ENCODE data around the gene PALB2. TPM values are rescaled to one million over a fixed set of nuclear protein-coding genes. Genes with fewer than 3 reads are reported as not detected.

PALB2 gene
- total RNA-seq, 1 experiment from 2014 or later: 40.3 TPM

GRCh38 chr16:23571895-23572294 is 69.2 kb downstream of the PALB2 start:
- no peaks in the 10 kb centered on the region for H3K79me2 ChIP-seq (ENCODE audit: insufficient read depth, low read length)
- H3K14ac ChIP-seq (ENCODE audit: insufficient read depth, low read length): no peak overlapping the region
- DNase-seq: no peak
- H3K9me3 ChIP-seq (ENCODE audit: control insufficient read depth, low read depth, low read length): no peaks in the 10 kb centered on the region
- H3K9ac ChIP-seq (ENCODE audit: extremely low read depth, insufficient read length, low read length): no peak overlapping the region
- no peak overlapping the region for H3K56ac ChIP-seq (ENCODE audit: insufficient read length, low read depth, low read length)
- no peak overlapping the region for H3K23ac ChIP-seq (ENCODE audit: insufficient read length, low read depth, low read length)
- H3K27ac ChIP-seq (ENCODE audit: insufficient read length, low read depth, low read length): no peak overlapping the region
- H3K36me3 Mint-ChIP-seq (ENCODE audit: insufficient read depth in 1 of 3, low read depth in 3 of 3): peaks cover 22 to 76% (median 68%) of the 10 kb centered on the region in 3 experiments; a peak in 6 of 7 replicates
- no peak overlapping the region for H4K5ac ChIP-seq (ENCODE audit: insufficient read length, low read depth, low read length)
- H3K27ac Mint-ChIP-seq: no peak overlapping the region
- no peaks in the 10 kb centered on the region for H3K23me2 ChIP-seq (ENCODE audit: insufficient read length, low read depth, low read length, poor library complexity, severe bottlenecking)
- H3K9me3 Mint-ChIP-seq: no peaks in the 10 kb centered on the region
- H4K91ac ChIP-seq (ENCODE audit: insufficient read length, low read depth, low read length): no peak overlapping the region
- no peak overlapping the region for H3K4ac ChIP-seq (ENCODE audit: low read depth, low read length)
- no peak overlapping the region for H3K4me3 Mint-ChIP-seq
- H3K27me3 ChIP-seq (ENCODE audit: insufficient read depth, low read length): no peaks in the 10 kb centered on the region
- H4K8ac ChIP-seq (replicated peaks; ENCODE audit: insufficient read length, low read depth, low read length): no peak overlapping the region
- no peaks in the 10 kb centered on the region for H3K79me1 ChIP-seq (ENCODE audit: insufficient read depth, low read depth, low read length, poor library complexity, severe bottlenecking)
- H2AK5ac ChIP-seq (ENCODE audit: insufficient read length, low read length): no peak overlapping the region
- WGBS (ENCODE audit: extremely low coverage, insufficient read length, low lambda C conversion rate): no CpG with 5 or more reads among the region's 5 CpGs
- H3K27me3 Mint-ChIP-seq (ENCODE audit: low read depth): no peaks in the 10 kb centered on the region
- H2AFZ ChIP-seq (ENCODE audit: low read length): no peak overlapping the region
- TF ChIP-seq, protein P1, sequence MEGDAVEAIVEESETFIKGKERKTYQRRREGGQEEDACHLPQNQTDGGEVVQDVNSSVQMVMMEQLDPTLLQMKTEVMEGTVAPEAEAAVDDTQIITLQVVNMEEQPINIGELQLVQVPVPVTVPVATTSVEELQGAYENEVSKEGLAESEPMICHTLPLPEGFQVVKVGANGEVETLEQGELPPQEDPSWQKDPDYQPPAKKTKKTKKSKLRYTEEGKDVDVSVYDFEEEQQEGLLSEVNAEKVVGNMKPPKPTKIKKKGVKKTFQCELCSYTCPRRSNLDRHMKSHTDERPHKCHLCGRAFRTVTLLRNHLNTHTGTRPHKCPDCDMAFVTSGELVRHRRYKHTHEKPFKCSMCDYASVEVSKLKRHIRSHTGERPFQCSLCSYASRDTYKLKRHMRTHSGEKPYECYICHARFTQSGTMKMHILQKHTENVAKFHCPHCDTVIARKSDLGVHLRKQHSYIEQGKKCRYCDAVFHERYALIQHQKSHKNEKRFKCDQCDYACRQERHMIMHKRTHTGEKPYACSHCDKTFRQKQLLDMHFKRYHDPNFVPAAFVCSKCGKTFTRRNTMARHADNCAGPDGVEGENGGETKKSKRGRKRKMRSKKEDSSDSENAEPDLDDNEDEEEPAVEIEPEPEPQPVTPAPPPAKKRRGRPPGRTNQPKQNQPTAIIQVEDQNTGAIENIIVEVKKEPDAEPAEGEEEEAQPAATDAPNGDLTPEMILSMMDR (conservative IDR thresholded peaks at IDR 0.05): no peak
- no peak overlapping the region for H3T11ph ChIP-seq (ENCODE audit: low read length)
- H4K20me1 ChIP-seq (ENCODE audit: control insufficient read depth, insufficient read depth, insufficient read length): no peaks in the 10 kb centered on the region
- H2BK20ac ChIP-seq (ENCODE audit: low read depth, low read length, poor library complexity, severe bottlenecking): no peak overlapping the region
- H2BK5ac ChIP-seq (ENCODE audit: insufficient read length, low read length): no peak overlapping the region
- H3K4me2 ChIP-seq (ENCODE audit: insufficient read depth, insufficient read length, low read length): no peak overlapping the region
- no peak overlapping the region for H3K18ac ChIP-seq (ENCODE audit: insufficient read length, low read depth, low read length)
- no peak overlapping the region for H2BK12ac ChIP-seq (ENCODE audit: insufficient read length, low read depth, low read length)
- no peak overlapping the region for H2BK120ac ChIP-seq (ENCODE audit: low read depth, low read length, poor library complexity, severe bottlenecking)
- H3K4me1 Mint-ChIP-seq: no peaks in the 10 kb centered on the region
- no peak overlapping the region for H2BK15ac ChIP-seq (ENCODE audit: low read depth, low read length)
- no peaks in the 10 kb centered on the region for H3K4me1 ChIP-seq (ENCODE audit: insufficient read depth, low read length)
